Nephron progenitor cell (in vitro differentiated cells): ENCODE data around the gene IFT80.

Experiments used
- DNase-seq: peaks from one replicate; pipeline ENCODE4 v3.0.0; 2021
- H3K27ac Mint-ChIP-seq: 2 replicates; pipeline ENCODE4 v1.8.0; 2021; ENCODE audit warnings: mild to moderate bottlenecking, moderate library complexity, mixed read lengths
- H3K27me3 Mint-ChIP-seq: 2 replicates; pipeline ENCODE4 v1.8.0; 2021; ENCODE audit warnings: mild to moderate bottlenecking, low read depth, mixed read lengths; ENCODE audit not compliant: poor library complexity
- H3K36me3 Mint-ChIP-seq: 2 replicates; pipeline ENCODE4 v1.8.0; 2021; ENCODE audit warnings: low read depth, mixed read lengths
- H3K4me1 Mint-ChIP-seq: 2 replicates; pipeline ENCODE4 v1.8.0; 2021; ENCODE audit warnings: mixed read lengths
- H3K4me3 Mint-ChIP-seq: 2 replicates; pipeline ENCODE4 v1.8.0; 2021; ENCODE audit warnings: mild to moderate bottlenecking, moderate library complexity, mixed read lengths
- H3K9me3 Mint-ChIP-seq: 2 replicates; pipeline ENCODE4 v1.8.0; 2021; ENCODE audit warnings: mild to moderate bottlenecking, moderate library complexity, mixed read lengths
- CTCF ChIP-seq: fragments of 200-600 bp; sonication (generic); IDR thresholded peaks from 2 replicates; pipeline ENCODE4 v1.5.0; 2021; ENCODE audit warnings: antibody characterized with exemption

IFT80 gene

GRCh38 chr3:160287666-160288065 is 111.4 kb downstream of the IFT80 start:
- Mint-ChIP-seq H3K9me3 (no peaks in the 10 kb centered on the region), H3K36me3 (peaks cover 30% of the 10 kb centered on the region), H3K27me3 (no peaks in the 10 kb centered on the region), H3K4me1 (peaks cover 14% of the 10 kb centered on the region), H3K4me3 (no peak overlapping the region), H3K27ac (no peak overlapping the region)
- DNase-seq: no peak
- no peak for TF ChIP-seq CTCF

- H3K36me3 Mint-ChIP-seq: peaks cover 23% of the 10 kb centered on the region
- no peaks in the 10 kb centered on the region for H3K9me3 Mint-ChIP-seq
- H3K4me1 Mint-ChIP-seq: peaks cover 14% of the 10 kb centered on the region
- H3K27ac Mint-ChIP-seq: no peak overlapping the region
- H3K4me3 Mint-ChIP-seq: no peak overlapping the region
- DNase-seq: no peak
- TF ChIP-seq CTCF: no peak
- no peaks in the 10 kb centered on the region for H3K27me3 Mint-ChIP-seq
Measured at GRCh38 chr3:160286231-160286630, 112.8 kb downstream of the IFT80 start.

GRCh38 chr3:160280836-160281235 is 118.2 kb downstream of the IFT80 start:
- no peak for DNase-seq
- no peak for TF ChIP-seq CTCF
- Mint-ChIP-seq H3K9me3 (no peaks in the 10 kb centered on the region), H3K27ac (no peak overlapping the region), H3K4me1 (no peaks in the 10 kb centered on the region), H3K27me3 (no peaks in the 10 kb centered on the region), H3K36me3 (peaks cover 15% of the 10 kb centered on the region), H3K4me3 (no peak overlapping the region)

- Mint-ChIP-seq H3K27ac (no peak overlapping the region), H3K36me3 (peaks cover 15% of the 10 kb centered on the region), H3K4me3 (no peak overlapping the region), H3K27me3 (no peaks in the 10 kb centered on the region), H3K4me1 (no peaks in the 10 kb centered on the region), H3K9me3 (no peaks in the 10 kb centered on the region)
- no peak for TF ChIP-seq CTCF
- no peak for DNase-seq
Measured at GRCh38 chr3:160279657-160280056, 119.4 kb downstream of the IFT80 start.

- no peaks in the 10 kb centered on the region for H3K4me1 Mint-ChIP-seq
- TF ChIP-seq CTCF: no peak
- no peak overlapping the region for H3K27ac Mint-ChIP-seq
- H3K36me3 Mint-ChIP-seq: peaks cover 25% of the 10 kb centered on the region
- no peak overlapping the region for H3K4me3 Mint-ChIP-seq
- H3K27me3 Mint-ChIP-seq: no peaks in the 10 kb centered on the region
- no peaks in the 10 kb centered on the region for H3K9me3 Mint-ChIP-seq
- DNase-seq: no peak
Measured at GRCh38 chr3:160278210-160278609, 120.8 kb downstream of the IFT80 start.

- H3K9me3 Mint-ChIP-seq: no peaks in the 10 kb centered on the region
- H3K4me3 Mint-ChIP-seq: no peak overlapping the region
- no peak for DNase-seq
- H3K36me3 Mint-ChIP-seq: peaks cover 11% of the 10 kb centered on the region
- no peak overlapping the region for H3K27ac Mint-ChIP-seq
- H3K4me1 Mint-ChIP-seq: no peaks in the 10 kb centered on the region
- TF ChIP-seq CTCF: no peak
- H3K27me3 Mint-ChIP-seq: peaks cover 3% of the 10 kb centered on the region
Measured at GRCh38 chr3:160265088-160265487, 133.9 kb downstream of the IFT80 start.
